A673 (cell line): Measurements from ENCODE around the gene SULT1A2.

Source experiments
- CTCF ChIP-seq: fragments of 300-800, 200-600 bp; sonication (generic); conservative IDR thresholded peaks from 2 replicates; pipeline ENCODE4 v1.5.1; 2017; ENCODE audit warnings: low read depth, mild to moderate bottlenecking, antibody characterized with exemption, low read length, moderate library complexity, mixed read lengths
- EZH2 ChIP-seq: fragments of 200-600 bp; sonication (generic); IDR thresholded peaks from 2 replicates; pipeline ENCODE4 v1.6.1; 2017; ENCODE audit warnings: borderline replicate concordance, low read depth, mild to moderate bottlenecking, mixed read lengths, antibody characterized with exemption, low read length; ENCODE audit not compliant: poor library complexity, severe bottlenecking

- no peak for TF ChIP-seq CTCF
- no peak for TF ChIP-seq EZH2
Observed at GRCh38 chr16:28592979-28593553, 3.8 kb downstream of the SULT1A2 start.
